Ishikawa (cell line): ENCODE measurements around the gene GAS7.

Experiments
- CEBPB ChIP-seq: IDR thresholded peaks from 2 replicates; pipeline ENCODE4 v1.6.1; 2012
- CREB1 ChIP-seq: IDR thresholded peaks from 2 replicates; pipeline ENCODE4 v1.6.1; 2012; ENCODE audit warnings: low read depth
- EGR1 ChIP-seq: IDR thresholded peaks from 2 replicates; pipeline ENCODE4 v1.6.1; 2012
- EP300 ChIP-seq: IDR thresholded peaks from 2 replicates; pipeline ENCODE4 v1.6.1; 2012; ENCODE audit warnings: borderline replicate concordance
- FOXM1 ChIP-seq: IDR thresholded peaks from 2 replicates; pipeline ENCODE4 v1.6.1; 2012; ENCODE audit warnings: low read depth, borderline replicate concordance
- NFIC ChIP-seq: IDR thresholded peaks from 2 replicates; pipeline ENCODE4 v1.6.1; 2012
- RAD21 ChIP-seq: IDR thresholded peaks from 2 replicates; pipeline ENCODE4 v1.6.1; 2012; ENCODE audit warnings: low read depth
- TAF1 ChIP-seq: IDR thresholded peaks from 2 replicates; pipeline ENCODE4 v1.6.1; 2012; ENCODE audit warnings: low read depth, mild to moderate bottlenecking
- TCF12 ChIP-seq: IDR thresholded peaks from 2 replicates; pipeline ENCODE4 v1.6.1; 2012; ENCODE audit warnings: low read depth
- TEAD4 ChIP-seq: IDR thresholded peaks from 2 replicates; pipeline ENCODE4 v1.6.1; 2012
- USF1 ChIP-seq: IDR thresholded peaks from 2 replicates; pipeline ENCODE4 v1.6.1; 2012
- YY1 ChIP-seq: IDR thresholded peaks from 2 replicates; pipeline ENCODE4 v1.6.1; 2012; ENCODE audit warnings: low read depth
- ZBTB7A ChIP-seq: IDR thresholded peaks from 2 replicates; pipeline ENCODE4 v1.6.1; 2012; ENCODE audit warnings: low read depth
- TF ChIP-seq, protein P1 (sequence below): IDR thresholded peaks from 2 replicates; pipeline ENCODE4 v1.6.1; 2012
- TF ChIP-seq, protein P2 (sequence below): IDR thresholded peaks from 2 replicates; pipeline ENCODE4 v1.6.1; 2012; ENCODE audit warnings: low read depth, mild to moderate bottlenecking

The GAS7 gene

DNA sequence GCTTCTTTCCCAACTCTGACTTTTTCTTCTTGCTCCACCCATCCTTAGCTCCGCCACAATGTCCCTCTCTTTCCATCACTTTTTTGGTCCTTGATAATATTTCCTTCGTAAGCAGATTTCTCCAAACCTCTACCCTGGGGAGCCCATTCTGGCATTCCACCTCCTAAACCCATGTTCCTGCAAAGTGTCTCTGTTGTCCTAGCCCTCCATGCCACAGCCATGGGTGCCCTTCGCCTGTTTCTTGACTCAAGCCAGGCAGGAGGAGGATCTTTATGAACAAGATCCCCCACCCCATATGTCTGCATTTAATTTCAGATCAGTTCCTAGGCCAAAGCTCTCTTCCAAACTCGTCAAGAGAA is 42.4 kb downstream of the GAS7 start:
- TF ChIP-seq, protein P1, sequence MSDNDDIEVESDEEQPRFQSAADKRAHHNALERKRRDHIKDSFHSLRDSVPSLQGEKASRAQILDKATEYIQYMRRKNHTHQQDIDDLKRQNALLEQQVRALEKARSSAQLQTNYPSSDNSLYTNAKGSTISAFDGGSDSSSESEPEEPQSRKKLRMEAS, result no peak
- TF ChIP-seq TAF1 (no peak), TEAD4 (no peak), USF1 (no peak), CREB1 (no peak), FOXM1 (no peak), YY1 (no peak)
- TF ChIP-seq, protein P2, sequence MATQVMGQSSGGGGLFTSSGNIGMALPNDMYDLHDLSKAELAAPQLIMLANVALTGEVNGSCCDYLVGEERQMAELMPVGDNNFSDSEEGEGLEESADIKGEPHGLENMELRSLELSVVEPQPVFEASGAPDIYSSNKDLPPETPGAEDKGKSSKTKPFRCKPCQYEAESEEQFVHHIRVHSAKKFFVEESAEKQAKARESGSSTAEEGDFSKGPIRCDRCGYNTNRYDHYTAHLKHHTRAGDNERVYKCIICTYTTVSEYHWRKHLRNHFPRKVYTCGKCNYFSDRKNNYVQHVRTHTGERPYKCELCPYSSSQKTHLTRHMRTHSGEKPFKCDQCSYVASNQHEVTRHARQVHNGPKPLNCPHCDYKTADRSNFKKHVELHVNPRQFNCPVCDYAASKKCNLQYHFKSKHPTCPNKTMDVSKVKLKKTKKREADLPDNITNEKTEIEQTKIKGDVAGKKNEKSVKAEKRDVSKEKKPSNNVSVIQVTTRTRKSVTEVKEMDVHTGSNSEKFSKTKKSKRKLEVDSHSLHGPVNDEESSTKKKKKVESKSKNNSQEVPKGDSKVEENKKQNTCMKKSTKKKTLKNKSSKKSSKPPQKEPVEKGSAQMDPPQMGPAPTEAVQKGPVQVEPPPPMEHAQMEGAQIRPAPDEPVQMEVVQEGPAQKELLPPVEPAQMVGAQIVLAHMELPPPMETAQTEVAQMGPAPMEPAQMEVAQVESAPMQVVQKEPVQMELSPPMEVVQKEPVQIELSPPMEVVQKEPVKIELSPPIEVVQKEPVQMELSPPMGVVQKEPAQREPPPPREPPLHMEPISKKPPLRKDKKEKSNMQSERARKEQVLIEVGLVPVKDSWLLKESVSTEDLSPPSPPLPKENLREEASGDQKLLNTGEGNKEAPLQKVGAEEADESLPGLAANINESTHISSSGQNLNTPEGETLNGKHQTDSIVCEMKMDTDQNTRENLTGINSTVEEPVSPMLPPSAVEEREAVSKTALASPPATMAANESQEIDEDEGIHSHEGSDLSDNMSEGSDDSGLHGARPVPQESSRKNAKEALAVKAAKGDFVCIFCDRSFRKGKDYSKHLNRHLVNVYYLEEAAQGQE, result no peak

- no peak for TF ChIP-seq TCF12
- no peak for TF ChIP-seq TAF1
- TF ChIP-seq, protein P1, result no peak
- TF ChIP-seq EP300, result no peak
- no peak for TF ChIP-seq ZBTB7A
- TF ChIP-seq NFIC, result no peak
- no peak for TF ChIP-seq FOXM1
- TF ChIP-seq USF1, result no peak
Measured at GRCh38 chr17:10155371-10156076, 42.9 kb downstream of the GAS7 start.

DNA sequence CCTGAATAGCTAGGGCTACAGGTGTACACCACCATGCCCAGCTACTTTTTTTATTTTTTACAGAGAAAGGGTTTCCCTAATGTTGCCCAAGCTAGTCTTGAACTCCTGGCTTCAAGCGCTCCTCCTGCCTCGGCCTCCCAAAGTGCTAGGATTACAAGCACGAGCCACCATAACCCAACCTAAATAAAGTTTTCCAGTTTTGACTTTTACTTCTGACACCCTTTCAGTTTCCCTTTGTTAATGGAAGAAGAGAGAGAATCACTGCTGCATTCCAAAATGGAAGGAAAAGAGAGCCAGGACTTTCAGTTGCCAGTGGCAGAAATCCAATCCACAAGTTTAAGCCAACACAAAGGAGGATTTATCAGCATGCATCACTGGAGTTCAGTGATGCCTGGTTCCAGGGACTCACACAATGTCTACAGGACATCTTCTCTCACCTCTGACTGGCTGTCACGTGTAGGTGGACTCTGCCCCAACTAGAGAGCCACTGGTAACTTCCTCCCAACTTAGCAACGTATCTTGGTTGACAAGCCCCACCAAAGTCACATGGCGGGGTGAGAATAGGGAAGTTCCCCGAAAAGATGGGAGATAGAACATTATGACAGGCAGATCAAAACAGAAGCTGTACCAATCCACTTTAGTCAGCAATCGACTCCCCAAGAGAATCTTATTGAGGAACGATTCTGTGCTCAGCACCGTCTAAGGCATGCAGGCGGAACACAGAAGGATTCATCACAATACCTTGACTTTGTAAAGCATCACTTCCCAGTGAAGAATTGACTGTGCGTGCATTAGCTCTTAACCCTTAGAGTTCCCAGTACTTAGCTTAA is 46.5 kb downstream of the GAS7 start:
- TF ChIP-seq EGR1 (no peak), RAD21 (no peak), CREB1 (no peak), USF1 (no peak), CEBPB (no peak), EP300 (no peak), TEAD4 (no peak), YY1 (no peak), FOXM1 (no peak), TAF1 (no peak), ZBTB7A (no peak), NFIC (no peak), TCF12 (no peak)
- TF ChIP-seq, protein P1, result no peak
- TF ChIP-seq, protein P2, result no peak

DNA sequence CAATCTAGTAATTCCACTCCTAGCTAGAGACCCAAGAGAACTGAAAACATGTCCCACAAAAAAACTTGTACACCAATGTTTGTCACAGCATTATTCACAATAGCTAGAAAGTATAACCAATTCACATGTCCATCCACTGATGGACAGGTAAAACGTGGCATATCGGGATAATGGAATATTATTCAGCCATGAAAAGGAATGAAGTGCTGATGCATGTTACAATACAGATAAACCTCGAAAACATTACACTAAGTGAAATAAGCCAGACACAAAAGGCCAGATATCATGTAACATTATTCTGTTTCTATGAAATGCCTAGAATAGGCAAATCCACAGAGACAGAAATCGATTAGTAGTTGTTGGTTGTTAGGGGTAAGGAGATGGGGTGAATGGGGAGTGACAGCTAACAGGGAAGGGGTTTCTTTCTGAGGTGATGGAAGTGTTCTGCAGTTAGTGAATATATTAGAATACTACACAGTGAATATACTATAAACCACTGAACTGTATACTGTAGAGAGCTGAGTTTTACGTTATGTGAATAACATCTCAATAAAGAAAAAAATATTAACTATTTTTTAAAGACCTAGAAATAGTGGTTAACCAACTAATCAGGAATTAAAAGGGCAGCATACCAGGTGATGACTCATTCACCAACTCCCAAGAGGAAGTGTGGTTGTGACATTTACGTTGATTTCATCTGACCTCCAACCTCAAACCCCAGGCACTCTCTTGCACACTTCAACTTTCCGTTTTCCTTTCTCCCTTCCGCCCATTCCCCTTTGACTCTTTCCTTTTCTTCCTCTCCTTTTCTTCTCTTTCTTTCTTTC is 48.6 kb downstream of the GAS7 start:
- no peak for TF ChIP-seq EP300
- no peak for TF ChIP-seq TCF12
- TF ChIP-seq USF1, result no peak
- TF ChIP-seq RAD21, result no peak
- no peak for TF ChIP-seq TAF1
